Bronchial epithelial cell (primary cell): ENCODE data around the gene SOX3. TPM values are rescaled to one million over a fixed set of nuclear protein-coding genes. Genes with fewer than 3 reads are reported as not detected.

Experiments
- DNase-seq: peaks from one replicate; pipeline ENCODE4 v3.0.0-alpha.2; 2010; ENCODE audit warnings: low read depth
- FAIRE-seq: peaks from 2 replicates; lab custom pipeline; 2011; peaks lifted over from hg19 to GRCh38; lab: Jason Lieb, UNC
- H3K27me3 ChIP-seq: 2 replicates; pipeline ENCODE4 v1.5.1; 2011; ENCODE audit warnings: low read length; ENCODE audit not compliant: control insufficient read depth, insufficient read depth
- H3K36me3 ChIP-seq: 2 replicates; pipeline ENCODE4 v1.5.1; 2011; ENCODE audit warnings: low read length; ENCODE audit not compliant: control insufficient read depth, insufficient read depth
- H3K4me3 ChIP-seq: 2 replicates; pipeline ENCODE4 v1.5.1; 2011; ENCODE audit warnings: mild to moderate bottlenecking, low read depth, low read length, control low read depth
- CTCF ChIP-seq: IDR thresholded peaks from 2 replicates; pipeline ENCODE4 v1.5.1; 2011; ENCODE audit warnings: mild to moderate bottlenecking, moderate library complexity, low read length, control low read depth, inconsistent platforms; ENCODE audit not compliant: insufficient read depth, severe bottlenecking
- total RNA-seq: library from RNA; depleted of rRNA; stranded (reverse); fragments of >200 nt; gene quantifications from 2 replicates; pipeline ENCODE4 v1.2.1, GENCODE V29; 2014

SOX3 gene
- total RNA-seq, 1 donor from 2014 or later: not detected

- Histone ChIP-seq H3K4me3 (no peak overlapping the region), H3K36me3 (no peaks in the 10 kb centered on the region), H3K27me3 (no peaks in the 10 kb centered on the region)
- TF ChIP-seq CTCF: no peak
- FAIRE-seq (no peak), DNase-seq (no peak)
Observed at GRCh38 chrX:140521393-140521792, 16.5 kb upstream of the SOX3 start.

- no peak for DNase-seq
- Histone ChIP-seq H3K4me3 (no peak overlapping the region), H3K27me3 (peaks cover 8% of the 10 kb centered on the region), H3K36me3 (no peaks in the 10 kb centered on the region)
- FAIRE-seq: no peak
- no peak for TF ChIP-seq CTCF
Observed at GRCh38 chrX:140514554-140514953, 9.7 kb upstream of the SOX3 start.

GRCh38 chrX:140510895-140511295 is 6.0 kb upstream of the SOX3 start:
- Histone ChIP-seq H3K4me3 (no peak overlapping the region), H3K36me3 (no peaks in the 10 kb centered on the region), H3K27me3 (peaks cover 27% of the 10 kb centered on the region)
- no peak for TF ChIP-seq CTCF
- DNase-seq (no peak), FAIRE-seq (no peak)

- TF ChIP-seq CTCF: no peak
- Histone ChIP-seq H3K27me3 (peaks cover 32% of the 10 kb centered on the region), H3K36me3 (no peaks in the 10 kb centered on the region), H3K4me3 (no peak overlapping the region)
- DNase-seq: no peak
- FAIRE-seq: no peak
Observed at GRCh38 chrX:140510306-140510676, 5.4 kb upstream of the SOX3 start.

- peaks cover 32% of the 10 kb centered on the region for H3K27me3 ChIP-seq
- H3K4me3 ChIP-seq: no peak overlapping the region
- DNase-seq (peak; percentile 7), FAIRE-seq (no peak)
- H3K36me3 ChIP-seq: no peaks in the 10 kb centered on the region
- TF ChIP-seq CTCF: no peak
Observed at GRCh38 chrX:140509468-140510305, 4.8 kb upstream of the SOX3 start.

- Histone ChIP-seq H3K27me3 (peaks cover 35% of the 10 kb centered on the region), H3K4me3 (no peak overlapping the region), H3K36me3 (no peaks in the 10 kb centered on the region)
- no peak for TF ChIP-seq CTCF
- FAIRE-seq (no peak), DNase-seq (no peak)
Observed at GRCh38 chrX:140508958-140509357, 4.1 kb upstream of the SOX3 start.
